ENCODE results near the gene MBNL2. TPM values are rescaled to one million over a fixed set of nuclear protein-coding genes. Genes with fewer than 3 reads are reported as not detected.

Gene MBNL2
- total RNA-seq, 1 donor from 2014 or later = 12.4 TPM

DNA sequence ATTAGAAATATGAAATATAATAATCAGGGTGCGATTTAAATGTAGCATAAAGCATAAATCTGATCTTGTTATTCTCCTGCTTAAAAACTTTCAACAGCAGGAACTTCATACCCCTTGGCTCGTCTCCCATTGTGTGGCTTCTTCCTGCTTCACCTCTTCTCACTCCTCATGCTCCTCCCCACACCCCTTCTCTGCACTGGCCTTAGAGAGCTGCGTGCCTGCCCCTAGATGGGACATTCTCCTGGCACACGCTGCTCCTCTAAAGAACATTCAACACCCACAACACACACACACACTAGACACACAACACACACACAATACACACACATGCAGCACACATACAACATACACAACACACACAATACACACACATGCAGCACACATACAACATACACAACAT lies 107.2 kb downstream of the MBNL2 start:
- Mint-ChIP-seq H3K4me3 (ENCODE audit: unreplicated experiment) (no peak overlapping the region), H3K9me3 (ENCODE audit: unreplicated experiment) (peaks cover 2% of the 10 kb centered on the region), H3K27me3 (ENCODE audit: unreplicated experiment) (no peaks in the 10 kb centered on the region), H3K27ac (ENCODE audit: unreplicated experiment) (peak overlapping the region; percentile 40), H3K36me3 (ENCODE audit: unreplicated experiment) (no peaks in the 10 kb centered on the region), H3K4me1 (ENCODE audit: low read depth, unreplicated experiment) (peaks cover 22% of the 10 kb centered on the region)
- DNase-seq = no peak
- TF ChIP-seq, protein P1, sequence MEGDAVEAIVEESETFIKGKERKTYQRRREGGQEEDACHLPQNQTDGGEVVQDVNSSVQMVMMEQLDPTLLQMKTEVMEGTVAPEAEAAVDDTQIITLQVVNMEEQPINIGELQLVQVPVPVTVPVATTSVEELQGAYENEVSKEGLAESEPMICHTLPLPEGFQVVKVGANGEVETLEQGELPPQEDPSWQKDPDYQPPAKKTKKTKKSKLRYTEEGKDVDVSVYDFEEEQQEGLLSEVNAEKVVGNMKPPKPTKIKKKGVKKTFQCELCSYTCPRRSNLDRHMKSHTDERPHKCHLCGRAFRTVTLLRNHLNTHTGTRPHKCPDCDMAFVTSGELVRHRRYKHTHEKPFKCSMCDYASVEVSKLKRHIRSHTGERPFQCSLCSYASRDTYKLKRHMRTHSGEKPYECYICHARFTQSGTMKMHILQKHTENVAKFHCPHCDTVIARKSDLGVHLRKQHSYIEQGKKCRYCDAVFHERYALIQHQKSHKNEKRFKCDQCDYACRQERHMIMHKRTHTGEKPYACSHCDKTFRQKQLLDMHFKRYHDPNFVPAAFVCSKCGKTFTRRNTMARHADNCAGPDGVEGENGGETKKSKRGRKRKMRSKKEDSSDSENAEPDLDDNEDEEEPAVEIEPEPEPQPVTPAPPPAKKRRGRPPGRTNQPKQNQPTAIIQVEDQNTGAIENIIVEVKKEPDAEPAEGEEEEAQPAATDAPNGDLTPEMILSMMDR (IDR thresholded peaks at IDR 0.05; ENCODE audit: partially characterized antibody, unreplicated experiment) = no peak

- TF ChIP-seq, protein P1 (IDR thresholded peaks at IDR 0.05; ENCODE audit: partially characterized antibody, unreplicated experiment) = no peak
- Mint-ChIP-seq H3K27ac (ENCODE audit: unreplicated experiment) (no peak overlapping the region), H3K27me3 (ENCODE audit: unreplicated experiment) (no peaks in the 10 kb centered on the region), H3K4me3 (ENCODE audit: unreplicated experiment) (no peak overlapping the region), H3K36me3 (ENCODE audit: unreplicated experiment) (no peaks in the 10 kb centered on the region), H3K4me1 (ENCODE audit: low read depth, unreplicated experiment) (peaks cover 24% of the 10 kb centered on the region), H3K9me3 (ENCODE audit: unreplicated experiment) (peaks cover 2% of the 10 kb centered on the region)
- DNase-seq = no peak
These were observed 108.3 kb downstream of the MBNL2 start for GRCh38 chr13:97330448-97330847.

- H3K4me1 Mint-ChIP-seq (ENCODE audit: low read depth, unreplicated experiment) = peaks cover 22% of the 10 kb centered on the region
- no peak overlapping the region for H3K27ac Mint-ChIP-seq (ENCODE audit: unreplicated experiment)
- H3K4me3 Mint-ChIP-seq (ENCODE audit: unreplicated experiment) = no peak overlapping the region
- DNase-seq = no peak
- H3K27me3 Mint-ChIP-seq (ENCODE audit: unreplicated experiment) = no peaks in the 10 kb centered on the region
- H3K9me3 Mint-ChIP-seq (ENCODE audit: unreplicated experiment) = peaks cover 2% of the 10 kb centered on the region
- H3K36me3 Mint-ChIP-seq (ENCODE audit: unreplicated experiment) = no peaks in the 10 kb centered on the region
- TF ChIP-seq, protein P1 (IDR thresholded peaks at IDR 0.05; ENCODE audit: partially characterized antibody, unreplicated experiment) = no peak
These were observed 110.6 kb downstream of the MBNL2 start for GRCh38 chr13:97332742-97333141.

GRCh38 chr13:97333983-97334382 lies 111.8 kb downstream of the MBNL2 start:
- Mint-ChIP-seq H3K4me3 (ENCODE audit: unreplicated experiment) (no peak overlapping the region), H3K27me3 (ENCODE audit: unreplicated experiment) (no peaks in the 10 kb centered on the region), H3K9me3 (ENCODE audit: unreplicated experiment) (peaks cover 2% of the 10 kb centered on the region), H3K36me3 (ENCODE audit: unreplicated experiment) (no peaks in the 10 kb centered on the region), H3K4me1 (ENCODE audit: low read depth, unreplicated experiment) (peaks cover 14% of the 10 kb centered on the region), H3K27ac (ENCODE audit: unreplicated experiment) (no peak overlapping the region)
- TF ChIP-seq, protein P1 (IDR thresholded peaks at IDR 0.05; ENCODE audit: partially characterized antibody, unreplicated experiment) = no peak
- DNase-seq = no peak

DNA sequence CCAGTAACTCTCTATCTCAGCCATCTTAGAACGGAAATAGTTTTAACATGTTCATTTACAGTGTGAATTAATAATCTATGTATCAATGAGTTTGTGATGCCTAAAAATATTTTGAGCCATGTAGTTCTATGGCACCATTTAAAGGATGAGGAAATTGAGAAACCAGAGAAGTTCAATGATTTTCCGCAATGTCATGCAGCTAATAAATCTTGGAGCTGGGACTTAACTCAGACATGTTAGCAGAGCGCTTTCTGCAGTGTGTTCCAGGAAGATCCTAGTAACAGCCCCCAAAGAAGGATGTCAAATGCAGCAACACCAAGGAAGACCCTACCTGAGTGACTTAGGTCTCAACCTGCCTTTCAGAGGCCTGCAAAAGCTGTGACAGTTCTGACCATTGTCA lies 112.6 kb downstream of the MBNL2 start:
- H3K4me3 Mint-ChIP-seq (ENCODE audit: unreplicated experiment) = no peak overlapping the region
- no peak for DNase-seq
- TF ChIP-seq, protein P1 (IDR thresholded peaks at IDR 0.05; ENCODE audit: partially characterized antibody, unreplicated experiment) = no peak
- H3K27ac Mint-ChIP-seq (ENCODE audit: unreplicated experiment) = no peak overlapping the region
- peaks cover 11% of the 10 kb centered on the region for H3K4me1 Mint-ChIP-seq (ENCODE audit: low read depth, unreplicated experiment)
- no peaks in the 10 kb centered on the region for H3K27me3 Mint-ChIP-seq (ENCODE audit: unreplicated experiment)
- peaks cover under 1% of the 10 kb centered on the region for H3K9me3 Mint-ChIP-seq (ENCODE audit: unreplicated experiment)
- no peaks in the 10 kb centered on the region for H3K36me3 Mint-ChIP-seq (ENCODE audit: unreplicated experiment)
